Karpas-422 (cell line): Measurements from ENCODE around the gene TPT1. TPM values are rescaled to one million over a fixed set of nuclear protein-coding genes. Genes with fewer than 3 reads are reported as not detected.
A peak's percentile ranks its signal among the peaks of the same experiment; 100 is the strongest.
"Not testable (repeated sequence)": the region's sequence is repeated elsewhere in the genome, so short reads cannot be mapped to it uniquely, and the experiment has no call there.

Experiments
- DNase-seq: peaks from one replicate; pipeline ENCODE4 v3.0.0-alpha.2; 2015
- H2AFZ ChIP-seq: fragments of 200-600 bp; sonication (generic); 2 replicates; pipeline ENCODE4 v1.6.1; 2014; ENCODE audit warnings: antibody characterized with exemption, low read length, mixed read lengths
- H3K27ac ChIP-seq: fragments of 200-600 bp; sonication (generic); 2 replicates; pipeline ENCODE4 v1.5.1; 2014; ENCODE audit warnings: mild to moderate bottlenecking, low read length, moderate library complexity
- H3K27me3 ChIP-seq: fragments of 200-600 bp; sonication (generic); 2 replicates; pipeline ENCODE4 v1.6.1; 2014; ENCODE audit warnings: low read length, mixed read lengths
- H3K36me3 ChIP-seq: fragments of 200-600 bp; sonication (generic); 2 replicates; pipeline ENCODE4 v1.6.1; 2014; ENCODE audit warnings: low read length, mixed read lengths; ENCODE audit not compliant: insufficient read depth
- H3K4me1 ChIP-seq: fragments of 200-600 bp; sonication (generic); 2 replicates; pipeline ENCODE4 v1.6.1; 2014; ENCODE audit warnings: mild to moderate bottlenecking, low read length, mixed read lengths
- H3K4me2 ChIP-seq: fragments of 200-600 bp; sonication (generic); 2 replicates; pipeline ENCODE4 v1.6.1; 2014; ENCODE audit warnings: low read length, low read depth, mild to moderate bottlenecking; ENCODE audit not compliant: poor library complexity, severe bottlenecking
- H3K4me3 ChIP-seq: fragments of 200-600 bp; sonication (generic); 2 replicates; pipeline ENCODE4 v1.5.1; 2014; ENCODE audit warnings: mild to moderate bottlenecking, antibody characterized with exemption, low read length, mixed read lengths
- H3K79me2 ChIP-seq: fragments of 200-600 bp; sonication (generic); 2 replicates; pipeline ENCODE4 v1.6.1; 2014; ENCODE audit warnings: mild to moderate bottlenecking, low read length, mixed read lengths
- H3K9ac ChIP-seq: fragments of 200-600 bp; sonication (generic); 2 replicates; pipeline ENCODE4 v1.6.0; 2014; ENCODE audit warnings: low read length
- H3K9me2 ChIP-seq: fragments of 200-600 bp; sonication (generic), shearing (Covaris generic); replicated peaks from 2 replicates; pipeline ENCODE4 v1.6.0; 2014; ENCODE audit warnings: mild to moderate bottlenecking, low read length, moderate library complexity; ENCODE audit not compliant: insufficient read depth
- H3K9me3 ChIP-seq: fragments of 300-700, 200-600 bp; sonication (generic); 2 replicates; pipeline ENCODE4 v1.6.1; 2014; ENCODE audit warnings: low read length, mixed read lengths
- H4K20me1 ChIP-seq: fragments of 200-600 bp; sonication (generic); 2 replicates; pipeline ENCODE4 v1.6.1; 2014; ENCODE audit warnings: mild to moderate bottlenecking, antibody characterized with exemption, low read length, low read depth; ENCODE audit not compliant: insufficient read depth
- total RNA-seq: library from RNA; depleted of rRNA; stranded (reverse); fragments of >200 nt; shearing (Covaris generic); gene quantifications from 2 replicates; pipeline ENCODE4 v1.2.3, GENCODE V29; 2014; ENCODE audit warnings: low replicate concordance

The TPT1 gene
- total RNA-seq, 1 experiment from 2014 or later: 2,059 TPM

- no peak overlapping the region for H3K9ac ChIP-seq
- no peaks in the 10 kb centered on the region for H3K36me3 ChIP-seq
- H3K27ac ChIP-seq: no peak overlapping the region
- no peak overlapping the region for H2AFZ ChIP-seq
- H3K27me3 ChIP-seq: no peaks in the 10 kb centered on the region
- H3K79me2 ChIP-seq: no peaks in the 10 kb centered on the region
- no peaks in the 10 kb centered on the region for H3K9me2 ChIP-seq
- no peak overlapping the region for H3K4me2 ChIP-seq
- H3K4me1 ChIP-seq: peaks cover 3% of the 10 kb centered on the region; the same call in 1 of the 2 replicates
- peak; percentile 33 for DNase-seq
- no peaks in the 10 kb centered on the region for H4K20me1 ChIP-seq
- H3K9me3 ChIP-seq: no peaks in the 10 kb centered on the region
- no peak overlapping the region for H3K4me3 ChIP-seq
Observed at GRCh38 chr13:45300190-45300985, 40.6 kb downstream of the TPT1 start.

GRCh38 chr13:45299194-45299593 is 41.8 kb downstream of the TPT1 start:
- Histone ChIP-seq H3K4me1 (peaks cover 3% of the 10 kb centered on the region; the same call in 1 of the 2 replicates), H3K9me2 (no peaks in the 10 kb centered on the region), H3K27ac (no peak overlapping the region), H3K79me2 (no peaks in the 10 kb centered on the region), H4K20me1 (no peaks in the 10 kb centered on the region), H3K9me3 (no peaks in the 10 kb centered on the region), H3K4me2 (no peak overlapping the region), H3K9ac (no peak overlapping the region), H3K4me3 (no peak overlapping the region), H3K36me3 (no peaks in the 10 kb centered on the region), H2AFZ (no peak overlapping the region), H3K27me3 (no peaks in the 10 kb centered on the region)
- no peak for DNase-seq

GRCh38 chr13:45298550-45298949 is 42.4 kb downstream of the TPT1 start:
- not testable (repeated sequence) for H3K36me3 ChIP-seq, H3K27ac ChIP-seq, H2AFZ ChIP-seq, H3K4me1 ChIP-seq, H3K4me3 ChIP-seq, DNase-seq, H3K9me2 ChIP-seq, H3K79me2 ChIP-seq, H4K20me1 ChIP-seq, H3K9me3 ChIP-seq, H3K4me2 ChIP-seq, H3K9ac ChIP-seq, H3K27me3 ChIP-seq

GRCh38 chr13:45298206-45298505 is 42.8 kb downstream of the TPT1 start:
- H3K9me2 ChIP-seq: no peaks in the 10 kb centered on the region
- H3K27ac ChIP-seq: no peak overlapping the region
- no peak for DNase-seq
- no peaks in the 10 kb centered on the region for H3K9me3 ChIP-seq
- no peaks in the 10 kb centered on the region for H4K20me1 ChIP-seq
- no peaks in the 10 kb centered on the region for H3K79me2 ChIP-seq
- no peak overlapping the region for H2AFZ ChIP-seq
- H3K36me3 ChIP-seq: no peaks in the 10 kb centered on the region
- no peak overlapping the region for H3K4me3 ChIP-seq
- peaks cover under 1% of the 10 kb centered on the region; the same call in 1 of the 2 replicates for H3K4me1 ChIP-seq
- no peak overlapping the region for H3K9ac ChIP-seq
- no peaks in the 10 kb centered on the region for H3K27me3 ChIP-seq
- H3K4me2 ChIP-seq: no peak overlapping the region

- DNase-seq: no peak
- Histone ChIP-seq H3K9me3 (no peaks in the 10 kb centered on the region), H3K36me3 (no peaks in the 10 kb centered on the region), H3K9me2 (no peaks in the 10 kb centered on the region), H3K9ac (no peak overlapping the region), H4K20me1 (no peaks in the 10 kb centered on the region), H2AFZ (no peak overlapping the region), H3K27ac (no peak overlapping the region), H3K79me2 (no peaks in the 10 kb centered on the region), H3K4me2 (no peak overlapping the region), H3K4me1 (no peaks in the 10 kb centered on the region), H3K27me3 (no peaks in the 10 kb centered on the region), H3K4me3 (no peak overlapping the region)
Observed at GRCh38 chr13:45297456-45298205, 43.4 kb downstream of the TPT1 start.

- Histone ChIP-seq H3K4me3 (no peak overlapping the region), H3K9ac (no peak overlapping the region), H3K79me2 (no peaks in the 10 kb centered on the region), H4K20me1 (no peaks in the 10 kb centered on the region), H3K36me3 (no peaks in the 10 kb centered on the region), H3K27me3 (no peaks in the 10 kb centered on the region), H3K4me1 (no peaks in the 10 kb centered on the region), H3K4me2 (no peak overlapping the region), H3K27ac (no peak overlapping the region), H3K9me2 (no peaks in the 10 kb centered on the region), H3K9me3 (no peaks in the 10 kb centered on the region), H2AFZ (no peak overlapping the region)
- no peak for DNase-seq
Observed at GRCh38 chr13:45296259-45296658, 44.7 kb downstream of the TPT1 start.

- no peaks in the 10 kb centered on the region for H4K20me1 ChIP-seq
- DNase-seq: no peak
Observed at GRCh38 chr13:45295536-45295935, 45.4 kb downstream of the TPT1 start.

GRCh38 chr13:45292176-45292575 is 48.8 kb downstream of the TPT1 start:
- Histone ChIP-seq H3K36me3 (0 out of 2 replicates have a peak, but pooled peaks cover 3% of the 10 kb centered on the region), H3K9ac (no peak overlapping the region), H3K4me3 (no peak overlapping the region)

More at GRCh38 chr13:45295536-45295935, 45.4 kb downstream of the TPT1 start:
- Histone ChIP-seq H3K4me2 (no peak overlapping the region), H3K79me2 (no peaks in the 10 kb centered on the region), H3K4me1 (no peaks in the 10 kb centered on the region), H3K36me3 (no peaks in the 10 kb centered on the region), H2AFZ (no peak overlapping the region), H3K9ac (no peak overlapping the region), H3K9me2 (no peaks in the 10 kb centered on the region), H3K4me3 (no peak overlapping the region), H3K27me3 (no peaks in the 10 kb centered on the region), H3K9me3 (no peaks in the 10 kb centered on the region), H3K27ac (no peak overlapping the region)

More at GRCh38 chr13:45292176-45292575, 48.8 kb downstream of the TPT1 start:
- no peak for DNase-seq
- H3K9me2 ChIP-seq: no peaks in the 10 kb centered on the region
- no peak overlapping the region for H2AFZ ChIP-seq
- no peaks in the 10 kb centered on the region for H4K20me1 ChIP-seq
- H3K4me1 ChIP-seq: no peaks in the 10 kb centered on the region
- H3K79me2 ChIP-seq: no peaks in the 10 kb centered on the region
- no peak overlapping the region for H3K27ac ChIP-seq
- no peaks in the 10 kb centered on the region for H3K27me3 ChIP-seq
- H3K9me3 ChIP-seq: no peaks in the 10 kb centered on the region
- H3K4me2 ChIP-seq: no peak overlapping the region
